T1000 (cell line): ENCODE results near the gene ZFP2.
"Not testable (repeated sequence)": the region's sequence is repeated elsewhere in the genome, so short reads cannot be mapped to it uniquely, and the experiment has no call there.

ENCODE experiments used
- DNase-seq: peaks from one replicate; lab custom pipeline; 2025; ENCODE audit warnings: mixed read lengths; lab: John Stamatoyannopoulos, UW

The ZFP2 gene

DNA sequence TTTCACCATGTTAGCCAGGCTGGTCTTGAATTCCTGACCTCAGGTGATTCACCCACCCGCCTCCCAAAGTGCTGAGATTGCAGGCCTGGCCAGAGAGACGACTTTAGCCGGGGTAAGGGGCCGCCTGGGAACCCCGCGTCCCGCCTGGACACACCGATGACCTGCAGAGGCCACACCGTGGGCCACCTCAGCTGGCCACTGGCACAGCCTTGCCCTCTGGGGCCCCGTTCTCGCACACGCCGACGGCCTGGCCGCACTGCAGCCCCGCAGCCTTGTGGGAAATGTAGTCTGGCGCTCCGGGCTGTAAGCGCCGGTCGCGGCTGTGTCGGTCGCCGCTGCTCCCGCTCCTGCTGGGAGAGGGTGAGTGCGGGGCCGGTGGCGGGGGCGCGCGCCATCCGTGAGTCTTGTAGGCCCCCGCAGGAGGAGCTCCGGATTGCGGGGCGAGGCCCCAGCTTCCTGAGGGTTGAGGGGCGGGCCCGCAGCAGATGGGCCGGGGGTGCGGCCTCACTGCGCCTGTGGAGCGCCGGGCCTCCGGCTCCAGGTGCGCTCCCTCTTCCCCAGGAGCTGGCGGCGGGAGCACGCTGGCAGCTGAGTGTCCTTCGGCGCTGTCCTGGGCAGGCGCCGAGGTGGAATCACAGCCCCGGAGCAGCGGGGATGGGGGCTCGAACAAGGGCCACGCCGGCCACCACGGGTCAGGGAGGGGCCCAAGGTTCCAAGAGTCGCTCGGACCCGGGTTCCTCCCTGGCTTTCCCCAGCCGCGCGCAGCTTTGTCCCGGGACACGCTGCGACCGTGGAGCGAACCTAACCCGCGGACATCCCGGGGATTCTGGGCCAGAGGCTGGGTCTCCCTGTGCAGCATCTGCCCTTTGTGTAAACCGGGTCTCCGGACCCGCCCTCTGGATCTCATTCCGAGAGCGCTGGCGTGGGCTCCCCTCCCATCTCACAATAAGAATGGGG lies at the start of gene ZFP2:
TSS of gene ZFP2 (plus strand) at position 299 of the 957 bp plus-strand sequence. CDS start 35,401 bp downstream, outside the sequence.
- DNase-seq = no peak

- DNase-seq = no peak
Measured at GRCh38 chr5:178849316-178849715, 46.4 kb upstream of the ZFP2 start.

DNA sequence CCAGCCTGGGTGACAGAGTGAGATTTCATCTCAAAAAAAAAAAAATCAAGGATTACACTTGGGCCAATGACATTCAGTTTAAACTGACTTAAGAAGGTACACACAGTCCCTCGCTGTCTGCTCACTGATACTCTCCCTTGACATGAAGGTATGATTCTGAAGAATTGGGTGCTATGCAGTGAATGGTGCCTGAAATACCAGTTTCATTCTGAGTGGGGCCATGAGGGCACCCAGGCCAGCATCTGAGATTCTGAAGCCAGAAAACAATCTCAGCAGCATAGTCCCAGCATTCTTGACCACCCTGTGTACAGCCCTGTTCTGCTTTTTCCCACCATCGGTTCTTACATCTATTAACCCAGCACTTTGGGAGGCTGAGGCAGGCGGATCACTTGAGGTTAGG lies 43.8 kb upstream of the ZFP2 start:
- DNase-seq = no peak

- DNase-seq = no peak
Measured at GRCh38 chr5:178854284-178854683, 41.4 kb upstream of the ZFP2 start.

GRCh38 chr5:178859625-178860521 lies 35.8 kb upstream of the ZFP2 start, which contains the start of gene ZNF354B:
Gene ZNF354B (plus strand): TSS chr5:178859953. CDS start chr5:178861048, 1,095 bp downstream.
- DNase-seq = peak; percentile 76

DNA sequence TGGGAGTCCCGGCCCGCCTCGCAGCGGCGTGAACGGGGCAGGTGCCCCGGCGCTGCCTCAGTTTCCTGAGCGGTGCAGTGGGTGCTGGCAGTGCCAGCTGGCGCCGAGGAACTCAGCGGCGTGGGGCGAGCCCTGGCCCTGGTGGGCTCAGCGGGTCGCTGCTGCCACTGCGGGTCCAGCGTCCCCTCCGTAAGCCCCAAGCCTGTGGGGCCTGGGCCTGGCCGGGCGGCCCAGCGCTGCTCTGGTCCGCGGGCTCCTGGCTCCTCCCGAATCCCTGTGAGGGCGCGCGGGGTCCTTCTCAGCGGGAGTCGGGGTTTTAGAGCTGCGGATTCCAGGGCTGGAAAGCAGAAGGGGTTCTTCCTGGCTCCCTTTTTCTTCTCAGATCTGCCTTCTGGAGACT lies 35.1 kb upstream of the ZFP2 start:
- not testable (repeated sequence) for DNase-seq

GRCh38 chr5:178861627-178862026 lies 34.1 kb upstream of the ZFP2 start:
- no peak for DNase-seq

GRCh38 chr5:178866946-178867345 lies 28.8 kb upstream of the ZFP2 start:
- no peak for DNase-seq

- DNase-seq = no peak
Measured at GRCh38 chr5:178869577-178869976, 26.1 kb upstream of the ZFP2 start.

DNA sequence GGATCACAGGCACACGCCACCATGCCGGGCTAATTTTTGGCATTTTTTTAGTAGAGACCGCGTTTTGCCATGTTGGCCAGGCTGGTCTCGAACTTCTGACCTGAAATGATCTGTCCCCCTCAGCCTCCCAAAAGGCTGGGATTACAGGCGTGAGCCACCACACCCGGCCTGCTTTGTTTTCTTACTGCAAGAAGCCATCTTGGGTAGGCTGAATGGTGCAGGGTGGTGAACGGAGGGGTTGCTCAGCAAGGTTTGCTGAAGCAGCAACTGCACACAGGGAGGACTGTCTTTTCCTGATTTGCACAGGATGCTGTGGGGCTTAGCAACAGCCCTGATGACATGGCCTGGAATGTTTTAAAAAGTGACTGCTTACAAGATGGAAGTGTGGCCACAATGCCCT lies 25.3 kb upstream of the ZFP2 start:
- no peak for DNase-seq

DNA sequence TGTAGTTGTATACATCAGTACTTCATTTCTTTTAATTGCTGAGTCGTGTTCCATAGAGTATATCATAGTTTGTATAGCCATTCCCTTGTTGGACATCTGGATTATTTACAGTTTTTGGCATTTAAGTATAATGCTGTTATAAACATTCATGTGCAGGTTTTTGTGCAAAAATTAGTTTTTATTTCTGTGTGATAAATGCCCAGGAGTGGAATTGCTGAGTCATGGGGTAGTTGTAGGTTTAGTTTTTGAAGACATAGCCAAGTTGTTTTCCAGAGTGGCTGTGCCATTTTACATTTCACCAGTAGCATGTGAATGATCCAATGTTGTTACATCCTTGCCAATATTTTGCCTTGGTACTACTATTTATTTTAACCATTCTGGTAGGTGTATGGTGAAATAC lies 23.4 kb upstream of the ZFP2 start:
- no peak for DNase-seq

GRCh38 chr5:178883115-178883694 lies 12.5 kb upstream of the ZFP2 start:
- DNase-seq = not testable (repeated sequence)

- no peak for DNase-seq
Measured at GRCh38 chr5:178883815-178884430, 11.8 kb upstream of the ZFP2 start.

DNA sequence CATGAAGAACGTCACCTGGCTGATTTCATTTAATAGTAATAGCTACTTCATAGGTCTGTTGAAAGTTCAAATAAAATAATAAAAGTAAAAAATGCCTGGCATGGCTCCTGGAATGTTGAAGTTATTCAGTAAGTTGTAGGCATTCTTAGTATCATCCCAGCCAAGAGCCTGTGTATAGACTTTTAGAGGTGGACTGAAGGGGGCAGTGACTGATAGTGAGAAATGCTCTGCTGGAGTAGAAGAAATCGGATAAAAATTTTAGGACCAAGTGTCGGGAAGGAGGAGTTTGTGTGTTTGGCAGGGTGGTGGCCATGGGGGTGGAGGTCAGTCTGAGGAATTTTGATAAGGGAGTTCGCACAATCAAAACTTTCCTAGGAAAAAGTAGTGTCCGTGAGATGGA lies 3.6 kb downstream of the ZFP2 start:
- no peak for DNase-seq

DNA sequence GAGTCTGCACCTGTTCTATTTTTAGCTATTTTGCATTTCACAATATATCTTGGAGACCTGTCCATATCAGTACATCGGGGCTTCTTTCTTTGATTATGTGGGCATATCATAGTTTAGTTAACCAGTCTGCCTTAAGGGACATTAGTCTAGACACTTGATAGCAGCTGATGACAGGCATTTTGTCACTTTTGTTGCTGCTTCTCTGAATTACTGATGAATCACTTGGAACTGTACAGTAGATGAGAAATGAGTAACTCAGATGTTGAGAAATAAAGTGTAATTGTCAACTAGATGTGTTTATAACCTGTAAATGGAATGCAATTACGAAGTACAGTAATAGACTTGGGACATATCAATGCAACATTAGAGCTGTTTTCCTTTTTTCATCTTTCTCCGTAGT lies 7.1 kb downstream of the ZFP2 start:
- no peak for DNase-seq

GRCh38 chr5:178931846-178932760 lies 36.4 kb downstream of the ZFP2 start:
- DNase-seq = no peak

- DNase-seq = peak; percentile 88
Measured at GRCh38 chr5:178940569-178941360, 45.1 kb downstream of the ZFP2 start, which contains the start of gene ZNF454. Gene ZNF454 (plus strand): TSS chr5:178941198. CDS start chr5:178942792, 1,594 bp downstream.

GRCh38 chr5:178941361-178941760 lies 45.6 kb downstream of the ZFP2 start:
- DNase-seq = no peak

DNA sequence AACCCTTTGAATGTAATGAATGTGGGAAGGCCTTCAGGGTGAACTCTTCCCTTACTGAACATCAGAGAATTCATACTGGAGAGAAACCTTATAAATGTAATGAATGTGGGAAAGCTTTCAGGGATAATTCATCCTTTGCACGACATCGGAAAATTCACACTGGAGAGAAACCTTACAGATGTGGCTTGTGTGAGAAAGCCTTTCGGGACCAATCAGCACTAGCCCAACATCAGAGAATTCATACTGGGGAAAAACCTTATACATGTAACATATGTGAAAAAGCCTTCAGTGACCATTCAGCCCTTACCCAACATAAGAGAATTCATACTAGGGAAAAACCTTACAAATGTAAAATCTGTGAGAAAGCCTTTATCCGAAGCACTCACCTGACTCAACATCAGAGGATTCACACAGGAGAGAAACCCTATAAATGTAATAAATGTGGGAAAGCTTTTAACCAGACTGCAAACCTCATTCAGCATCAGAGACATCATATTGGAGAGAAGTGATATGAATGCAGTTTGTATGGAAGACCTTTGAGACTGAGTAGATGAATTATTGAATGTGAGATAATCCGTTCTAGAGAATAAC lies 69.8 kb downstream of the ZFP2 start:
- DNase-seq = no peak
